ENCODE results near the gene ARMH4.
A peak's percentile ranks its signal among the peaks of the same experiment; 100 is the strongest.

ARMH4 gene

GRCh38 chr14:58096731-58097130, 55.3 kb downstream of the ARMH4 start:
- no peak for TF ChIP-seq CTCF (conservative IDR thresholded peaks at IDR 0.05)
- H3K27ac ChIP-seq = no peak overlapping the region

- no peak for TF ChIP-seq CTCF (conservative IDR thresholded peaks at IDR 0.05)
- H3K27ac ChIP-seq = 0 out of 2 replicates have a peak overlapping the region, but pooled peaks have one; percentile 13
Measured at GRCh38 chr14:58091883-58092630, 60.0 kb downstream of the ARMH4 start.

- H3K27ac ChIP-seq = no peak overlapping the region
- no peak for TF ChIP-seq CTCF (conservative IDR thresholded peaks at IDR 0.05)
Measured at GRCh38 chr14:58089612-58090011, 62.4 kb downstream of the ARMH4 start.

GRCh38 chr14:58088961-58089360, 63.1 kb downstream of the ARMH4 start:
- TF ChIP-seq CTCF (conservative IDR thresholded peaks at IDR 0.05) = no peak
- no peak overlapping the region for H3K27ac ChIP-seq

- no peak overlapping the region for H3K27ac ChIP-seq
- TF ChIP-seq CTCF (conservative IDR thresholded peaks at IDR 0.05) = no peak
Measured at GRCh38 chr14:58085877-58086276, 66.1 kb downstream of the ARMH4 start.

GRCh38 chr14:58082491-58083098, 69.4 kb downstream of the ARMH4 start:
- H3K27ac ChIP-seq = no peak overlapping the region
- no peak for TF ChIP-seq CTCF (conservative IDR thresholded peaks at IDR 0.05)

- no peak overlapping the region for H3K27ac ChIP-seq
- TF ChIP-seq CTCF (conservative IDR thresholded peaks at IDR 0.05) = no peak
Measured at GRCh38 chr14:58082011-58082410, 70.0 kb downstream of the ARMH4 start.

Data from VCaP (cell line).